Activated T-cell treated with anti-CD3 and anti-CD28 coated beads, Interleukin-2, amount 50 U/mL, for 72 hours (primary cell): ENCODE data around the gene DNAJC18. TPM values are rescaled to one million over a fixed set of nuclear protein-coding genes. Genes with fewer than 3 reads are reported as not detected.

Experiments
- ATAC-seq, 2 donors: fragments of 150-1000 bp; cut with Tn5 transposase; replicated peaks in 1 of 2; 2 replicates each; pipeline ENCODE4 v1.10.0; 2021; ENCODE audit warnings: moderate library complexity in 2 of 2, mild to moderate bottlenecking in 1 of 2
- DNase-seq, 2 donors: peaks; one replicate each; pipeline ENCODE4 v3.0.0; 2021 to 2022; ENCODE audit warnings: mixed read lengths in 1 of 2
- H3K27ac Mint-ChIP-seq: one replicate; pipeline ENCODE4 v1.8.0; 2022; ENCODE audit warnings: mild to moderate bottlenecking, moderate library complexity, mixed read lengths
- H3K27me3 Mint-ChIP-seq: one replicate; pipeline ENCODE4 v1.8.0; 2022; ENCODE audit warnings: low read depth, mixed read lengths
- H3K36me3 Mint-ChIP-seq, 2 donors: one replicate each; pipeline ENCODE4 v1.8.0; 2022; ENCODE audit warnings: mixed read lengths in 2 of 2, mild to moderate bottlenecking in 1 of 2; ENCODE audit not compliant: insufficient read depth in 2 of 2
- H3K4me1 Mint-ChIP-seq: one replicate; pipeline ENCODE4 v1.8.0; 2022; ENCODE audit warnings: low read depth, mixed read lengths
- H3K4me3 Mint-ChIP-seq, 2 donors: one replicate each; pipeline ENCODE4 v1.8.0; 2022; ENCODE audit warnings: mild to moderate bottlenecking in 2 of 2, mixed read lengths in 2 of 2, moderate library complexity in 2 of 2
- H3K9me3 Mint-ChIP-seq, 2 donors: one replicate each; pipeline ENCODE4 v1.8.0; 2022; ENCODE audit warnings: mixed read lengths in 2 of 2
- total RNA-seq, 2 donors: library from RNA; stranded (reverse); gene quantifications; one replicate each; pipeline ENCODE4 v1.2.3, GENCODE V29; 2022

The DNAJC18 gene
- total RNA-seq, 2 donors from 2014 or later: 46.1 to 73.7 TPM

- peaks cover 8 to 25% of the 10 kb centered on the region in 2 donors for H3K36me3 Mint-ChIP-seq
- peaks cover 50% of the 10 kb centered on the region for H3K4me1 Mint-ChIP-seq
Observed at GRCh38 chr5:139435676-139436075, 3.6 kb downstream of the DNAJC18 start.

GRCh38 chr5:139431706-139432105, 7.6 kb downstream of the DNAJC18 start:
- Mint-ChIP-seq H3K4me1 (peaks cover 27% of the 10 kb centered on the region), H3K27me3 (no peaks in the 10 kb centered on the region), H3K27ac (no peak overlapping the region), H3K4me3 (no peak overlapping the region), H3K9me3 (no peaks in the 10 kb centered on the region), H3K36me3 (peaks cover 8 to 24% of the 10 kb centered on the region in 2 donors)
- DNase-seq: no peak
- no peak for ATAC-seq

More at GRCh38 chr5:139435676-139436075, 3.6 kb downstream of the DNAJC18 start:
- DNase-seq: no peak
- ATAC-seq: no peak
- H3K4me3 Mint-ChIP-seq: no peak overlapping the region
- no peaks in the 10 kb centered on the region for H3K9me3 Mint-ChIP-seq
- H3K27me3 Mint-ChIP-seq: no peaks in the 10 kb centered on the region
- H3K27ac Mint-ChIP-seq: no peak overlapping the region

GRCh38 chr5:139430015-139430414, 9.3 kb downstream of the DNAJC18 start:
- peaks cover 26% of the 10 kb centered on the region for H3K4me1 Mint-ChIP-seq
- ATAC-seq: peak; percentile 71 to 83
- H3K9me3 Mint-ChIP-seq: no peaks in the 10 kb centered on the region
- H3K4me3 Mint-ChIP-seq: peak overlapping the region in 1 of 2 donors; percentile 50
- peaks cover 8 to 19% of the 10 kb centered on the region in 2 donors for H3K36me3 Mint-ChIP-seq
- peak overlapping the region; percentile 87 for H3K27ac Mint-ChIP-seq
- DNase-seq: no peak
- no peaks in the 10 kb centered on the region for H3K27me3 Mint-ChIP-seq

- no peak overlapping the region for H3K27ac Mint-ChIP-seq
- no peak overlapping the region for H3K4me3 Mint-ChIP-seq
- ATAC-seq: no peak
- peaks cover 11 to 27% of the 10 kb centered on the region in 2 donors for H3K36me3 Mint-ChIP-seq
- H3K27me3 Mint-ChIP-seq: no peaks in the 10 kb centered on the region
- H3K9me3 Mint-ChIP-seq: no peaks in the 10 kb centered on the region
- peaks cover 26% of the 10 kb centered on the region for H3K4me1 Mint-ChIP-seq
- DNase-seq: no peak
Observed at GRCh38 chr5:139426203-139426885, 13.0 kb downstream of the DNAJC18 start.

- DNase-seq (no peak), ATAC-seq (no peak)
- Mint-ChIP-seq H3K36me3 (peaks cover 11 to 32% of the 10 kb centered on the region in 2 donors), H3K27me3 (no peaks in the 10 kb centered on the region), H3K27ac (no peak overlapping the region), H3K4me1 (peaks cover 18% of the 10 kb centered on the region), H3K4me3 (no peak overlapping the region), H3K9me3 (no peaks in the 10 kb centered on the region)
Observed at GRCh38 chr5:139425497-139425896, 13.8 kb downstream of the DNAJC18 start.

GRCh38 chr5:139422307-139422893, 16.9 kb downstream of the DNAJC18 start:
- Mint-ChIP-seq H3K36me3 (peaks cover 15 to 37% of the 10 kb centered on the region in 2 donors), H3K4me1 (peaks cover 25% of the 10 kb centered on the region)

GRCh38 chr5:139419226-139420192, 19.8 kb downstream of the DNAJC18 start:
- Mint-ChIP-seq H3K36me3 (peaks cover 15 to 36% of the 10 kb centered on the region in 2 donors), H3K4me3 (no peak overlapping the region), H3K4me1 (peaks cover 54% of the 10 kb centered on the region), H3K27ac (no peak overlapping the region), H3K9me3 (no peaks in the 10 kb centered on the region), H3K27me3 (no peaks in the 10 kb centered on the region)
- DNase-seq: no peak
- ATAC-seq: no peak

More at GRCh38 chr5:139422307-139422893, 16.9 kb downstream of the DNAJC18 start:
- Mint-ChIP-seq H3K27me3 (no peaks in the 10 kb centered on the region), H3K9me3 (no peaks in the 10 kb centered on the region), H3K27ac (peak overlapping the region; percentile 66), H3K4me3 (no peak overlapping the region)
- DNase-seq (peak; percentile 50 to 63), ATAC-seq (peak; percentile 84 to 93)

- no peak for ATAC-seq
- no peaks in the 10 kb centered on the region for H3K9me3 Mint-ChIP-seq
- H3K27ac Mint-ChIP-seq: peak overlapping the region; percentile 87
- H3K36me3 Mint-ChIP-seq: peaks cover 13 to 35% of the 10 kb centered on the region in 2 donors
- H3K4me3 Mint-ChIP-seq: no peak overlapping the region
- peaks cover 61% of the 10 kb centered on the region for H3K4me1 Mint-ChIP-seq
- no peaks in the 10 kb centered on the region for H3K27me3 Mint-ChIP-seq
- no peak for DNase-seq
Observed at GRCh38 chr5:139418793-139419192, 20.5 kb downstream of the DNAJC18 start.

GRCh38 chr5:139417214-139417613, 22.1 kb downstream of the DNAJC18 start:
- H3K9me3 Mint-ChIP-seq: no peaks in the 10 kb centered on the region
- no peaks in the 10 kb centered on the region for H3K27me3 Mint-ChIP-seq
- H3K4me1 Mint-ChIP-seq: peaks cover 71% of the 10 kb centered on the region
- H3K36me3 Mint-ChIP-seq: peaks cover 10 to 29% of the 10 kb centered on the region in 2 donors
- peak overlapping the region in 1 of 2 donors; percentile 51 for H3K4me3 Mint-ChIP-seq
- DNase-seq (no peak), ATAC-seq (peak in 1 of 2 donors; percentile 12)
- peak overlapping the region; percentile 98 for H3K27ac Mint-ChIP-seq

GRCh38 chr5:139416651-139417050, 22.7 kb downstream of the DNAJC18 start:
- H3K27ac Mint-ChIP-seq: peak overlapping the region; percentile 98
- no peaks in the 10 kb centered on the region for H3K27me3 Mint-ChIP-seq
- H3K9me3 Mint-ChIP-seq: no peaks in the 10 kb centered on the region
- H3K36me3 Mint-ChIP-seq: peaks cover 9 to 28% of the 10 kb centered on the region in 2 donors
- H3K4me1 Mint-ChIP-seq: peaks cover 69% of the 10 kb centered on the region
- H3K4me3 Mint-ChIP-seq: peak overlapping the region in 1 of 2 donors; percentile 51
- ATAC-seq: no peak
- DNase-seq: no peak

GRCh38 chr5:139415869-139416268, 23.5 kb downstream of the DNAJC18 start:
- ATAC-seq (peak; percentile 32), DNase-seq (no peak)
- Mint-ChIP-seq H3K9me3 (no peaks in the 10 kb centered on the region), H3K4me1 (peaks cover 69% of the 10 kb centered on the region), H3K36me3 (peaks cover 9 to 26% of the 10 kb centered on the region in 2 donors), H3K27me3 (no peaks in the 10 kb centered on the region), H3K4me3 (peak overlapping the region; percentile 75 to 82), H3K27ac (peak overlapping the region; percentile 98)

GRCh38 chr5:139415221-139415861, 24.0 kb downstream of the DNAJC18 start:
- Mint-ChIP-seq H3K4me3 (peak overlapping the region; percentile 75 to 82), H3K4me1 (peaks cover 69% of the 10 kb centered on the region), H3K36me3 (peaks cover 9 to 21% of the 10 kb centered on the region in 2 donors), H3K27ac (peak overlapping the region; percentile 98), H3K27me3 (no peaks in the 10 kb centered on the region), H3K9me3 (no peaks in the 10 kb centered on the region)
- DNase-seq (peak; percentile 47 to 51), ATAC-seq (peak; percentile 83 to 85)
